Endothelial cell of umbilical vein (primary cell): ENCODE results near the gene NARS2. TPM values are rescaled to one million over a fixed set of nuclear protein-coding genes. Genes with fewer than 3 reads are reported as not detected.

Experiments used
- BruUV-seq: library from RNA; stranded (reverse); fragments of 400-500 nt; replicated peaks from 2 replicates; lab custom pipeline; 2021; lab: Mats Ljungman, UMichigan
- CTCF ChIA-PET: fragments of 300-600, 350-600 bp; sonication (Branson Sonifier 250); formaldehyde crosslinking; loops from one replicate; lab custom pipeline; 2021; ENCODE audit warnings: antibody characterized with exemption, inconsistent platforms; lab: Charles Lee
- POLR2A ChIA-PET: fragments of 300-600, 350-600 bp; sonication (Branson Sonifier 250); formaldehyde crosslinking; loops from one replicate; lab custom pipeline; 2021; ENCODE audit warnings: antibody characterized with exemption, inconsistent platforms; lab: Charles Lee
- DNase-seq: peaks from one replicate; pipeline ENCODE4 v3.0.0-alpha.2; 2011; ENCODE audit warnings: low read depth, low spot score
- FAIRE-seq: peaks from 2 replicates; lab custom pipeline; 2011; peaks lifted over from hg19 to GRCh38; lab: Jason Lieb, UNC
- H2AFZ ChIP-seq: 2 replicates; pipeline ENCODE4 v1.6.0; 2012; ENCODE audit warnings: low read depth, low read length, control low read depth, inconsistent platforms
- H3K27ac ChIP-seq: 2 replicates; pipeline ENCODE4 v1.5.1; 2011; ENCODE audit warnings: low read depth, mild to moderate bottlenecking, control low read depth, low read length, moderate library complexity; ENCODE audit not compliant: insufficient read depth
- H3K27me3 ChIP-seq, 2 experiments: 2 replicates each; pipeline versions ENCODE4 v1.6.0 to v1.6.1; 2011; ENCODE audit warnings: low read length in 2 of 2, mixed read lengths in 1 of 2; ENCODE audit not compliant: control insufficient read depth in 2 of 2, insufficient read depth in 2 of 2
- H3K36me3 ChIP-seq, 2 experiments: 2 replicates in 1 of 2; 3 replicates in 1 of 2; pipeline ENCODE4 v1.5.1; 2011; ENCODE audit warnings: low read length in 2 of 2, mild to moderate bottlenecking in 1 of 2, moderate library complexity in 1 of 2; ENCODE audit not compliant: control insufficient read depth in 2 of 2, insufficient read depth in 2 of 2; ENCODE audit errors: extremely low read depth in 1 of 2
- H3K4me1 ChIP-seq: 3 replicates; pipeline ENCODE4 v1.5.1; 2011; ENCODE audit warnings: mild to moderate bottlenecking, low read length; ENCODE audit not compliant: control insufficient read depth, insufficient read depth; ENCODE audit errors: extremely low read depth
- H3K4me2 ChIP-seq: 2 replicates; pipeline ENCODE4 v1.6.1; 2011; ENCODE audit warnings: low read length, control low read depth, mixed read lengths; ENCODE audit not compliant: insufficient read depth
- H3K4me3 ChIP-seq, 3 experiments: fragments of 200-600 bp in 1 of 3; sonication (generic), shearing (Covaris generic) in 1 of 3; replicated peaks in 1 of 3; 2 replicates each; pipeline ENCODE4 v1.5.1; 2011 to 2016; ENCODE audit warnings: control low read depth in 3 of 3, low read length in 3 of 3, mild to moderate bottlenecking in 2 of 3, inconsistent platforms in 1 of 3, low read depth in 1 of 3, moderate library complexity in 1 of 3; ENCODE audit not compliant: insufficient read depth in 1 of 3
- H3K79me2 ChIP-seq: 2 replicates; pipeline ENCODE4 v1.6.0; 2012; ENCODE audit warnings: low read length, inconsistent platforms; ENCODE audit not compliant: control insufficient read depth, insufficient read depth
- H3K9ac ChIP-seq: replicated peaks from 2 replicates; pipeline ENCODE3; 2011; ENCODE audit warnings: low read length, control low read depth; ENCODE audit not compliant: insufficient read depth; ENCODE audit errors: extremely low read depth
- H3K9me1 ChIP-seq: replicated peaks from 3 replicates; pipeline ENCODE4 v1.6.0; 2011; ENCODE audit warnings: mild to moderate bottlenecking, low read length; ENCODE audit not compliant: control insufficient read depth, insufficient read depth; ENCODE audit errors: extremely low read depth
- H3K9me3 ChIP-seq: replicated peaks from 2 replicates; pipeline ENCODE4 v1.5.1; 2012; ENCODE audit warnings: low read length, inconsistent platforms; ENCODE audit not compliant: control insufficient read depth, insufficient read depth
- H4K20me1 ChIP-seq: replicated peaks from 2 replicates; pipeline ENCODE3; 2011; ENCODE audit warnings: mild to moderate bottlenecking, low read length; ENCODE audit not compliant: control insufficient read depth, insufficient read depth; ENCODE audit errors: extremely low read depth
- CTCF ChIP-seq, 2 donors: IDR thresholded peaks; 1 replicate in 1 of 2; 2 replicates in 1 of 2; pipeline ENCODE4 v1.5.1; 2011; ENCODE audit warnings: low read length in 2 of 2, mild to moderate bottlenecking in 2 of 2, moderate library complexity in 2 of 2, control low read depth in 1 of 2, inconsistent platforms in 1 of 2, low read depth in 1 of 2; ENCODE audit not compliant: insufficient read depth in 1 of 2; ENCODE audit errors: extremely low read depth in 1 of 2
- EZH2 ChIP-seq: IDR thresholded peaks from 2 replicates; pipeline ENCODE4 v1.6.1; 2012; ENCODE audit warnings: borderline replicate concordance, low read depth, mild to moderate bottlenecking, moderate library complexity, low read length, inconsistent platforms; ENCODE audit not compliant: severe bottlenecking
- FOS ChIP-seq: IDR thresholded peaks from 2 replicates; pipeline ENCODE4 v1.6.1; 2011; ENCODE audit warnings: mild to moderate bottlenecking, low read length, moderate library complexity, borderline replicate concordance; ENCODE audit not compliant: insufficient read depth
- GATA2 ChIP-seq: IDR thresholded peaks from 2 replicates; pipeline ENCODE4 v1.7.0; 2011; ENCODE audit warnings: low read depth, mild to moderate bottlenecking, moderate library complexity, mixed read lengths, low read length; ENCODE audit not compliant: insufficient read length, insufficient read depth
- JUN ChIP-seq: IDR thresholded peaks from 2 replicates; pipeline ENCODE4 v1.6.1; 2011; ENCODE audit warnings: borderline replicate concordance, low read depth; ENCODE audit not compliant: insufficient read length, insufficient read depth
- MAX ChIP-seq: IDR thresholded peaks from 2 replicates; pipeline ENCODE4 v1.6.1; 2011; ENCODE audit not compliant: insufficient read depth, insufficient read length
- MYC ChIP-seq: IDR thresholded peaks from one replicate; pipeline ENCODE4 v1.6.1; 2011; ENCODE audit warnings: mild to moderate bottlenecking, low read depth, low read length
- POLR2A ChIP-seq: IDR thresholded peaks from 2 replicates; pipeline ENCODE4 v1.6.1; 2012; ENCODE audit warnings: low read depth, mild to moderate bottlenecking, control low read depth, low read length
- dilution Hi-C: fragments of 300-500 bp; cut with MboI; formaldehyde crosslinking; loops from one replicate; pipeline ENCODE4 v1.15.0; 2019; ENCODE audit warnings: low sequenced_read_pairs; ENCODE audit not compliant: extremely low pct_ligation_motif_present
- intact Hi-C: fragments of 100-400 bp; cut with micrococcal nuclease; formaldehyde crosslinking; loops from one replicate; pipeline ENCODE4 v1.10.0; 2022
- polyA plus RNA-seq, 4 experiments: library from polyadenylated mRNA; depleted of rRNA in 3 of 4; stranded (reverse) in 3 of 4; unstranded in 1 of 4; fragments of >200 nt; gene quantifications; 2 replicates each; pipeline versions ENCODE4 v1.2.1 to v1.2.3, GENCODE V29; 2011 to 2012; ENCODE audit warnings: missing spikeins in 1 of 4
- total RNA-seq: library from RNA; stranded (reverse); gene quantifications from 2 replicates; pipeline ENCODE4 v1.2.3, GENCODE V29; 2021

NARS2 gene
- total and polyA plus RNA-seq, 2 donors (not counting 3 experiments of a cell fraction or from before 2014, with no cell fraction given) = 6.9 to 16.7 TPM

- no peak for DNase-seq
- H3K9me3 ChIP-seq = no peaks in the 10 kb centered on the region
- BruUV-seq = no TSS peak
- no peaks in the 10 kb centered on the region for H3K79me2 ChIP-seq
- no peaks in the 10 kb centered on the region for H3K27me3 ChIP-seq
- H3K9me1 ChIP-seq = no peaks in the 10 kb centered on the region
- H3K9ac ChIP-seq = no peak overlapping the region
- no peak overlapping the region for H3K27ac ChIP-seq
- intact Hi-C loops = no loop called here
- ChIA-PET CTCF (no interaction called here), POLR2A (no interaction called here)
- H2AFZ ChIP-seq = no peak overlapping the region
- H4K20me1 ChIP-seq = no peaks in the 10 kb centered on the region
- no peak overlapping the region for H3K4me2 ChIP-seq
- no peaks in the 10 kb centered on the region for H3K4me1 ChIP-seq
- dilution Hi-C loops = no loop called here
- no peaks in the 10 kb centered on the region for H3K36me3 ChIP-seq
- H3K4me3 ChIP-seq = no peak overlapping the region
- FAIRE-seq = no peak
- TF ChIP-seq CTCF (IDR thresholded peaks at IDR 0.05; ENCODE audit: extremely low read depth in 1 of 2, insufficient read depth in 1 of 2, low read depth in 1 of 2, low read length in 2 of 2) = no peak
- no peak for TF ChIP-seq POLR2A
- TF ChIP-seq JUN = no peak
- no peak for TF ChIP-seq MAX
- TF ChIP-seq MYC = no peak
- no peak for TF ChIP-seq EZH2
- TF ChIP-seq FOS = no peak
- TF ChIP-seq GATA2 = no peak
These were observed 41.1 kb upstream of the NARS2 start for GRCh38 chr11:78615724-78616123.
